SK-N-MC (cell line): ENCODE data around the gene SPTLC2.
"Not testable (repeated sequence)": the region's sequence is repeated elsewhere in the genome, so short reads cannot be mapped to it uniquely, and the experiment has no call there.

Source experiments
- DNase-seq: peaks from one replicate; pipeline ENCODE4 v3.0.0-alpha.2; 2011; ENCODE audit warnings: low read depth, low spot score
- H3K27ac ChIP-seq: fragments of 200-600 bp; sonication (generic); 2 replicates; pipeline ENCODE4 v1.5.1; 2016; ENCODE audit warnings: mixed run types
- H3K36me3 ChIP-seq: fragments of 200-600 bp; sonication (generic); 2 replicates; pipeline ENCODE4 v1.6.1; 2017; ENCODE audit warnings: antibody characterized with exemption, low read length, mixed read lengths; ENCODE audit not compliant: insufficient read depth
- H3K4me3 ChIP-seq: fragments of 200-600 bp; sonication (generic); 2 replicates; pipeline ENCODE4 v1.5.1; 2016
- H3K9ac ChIP-seq: fragments of 200-600 bp; sonication (generic); 2 replicates; pipeline ENCODE4 v1.8.0; 2017; ENCODE audit warnings: mixed run types, mixed read lengths; ENCODE audit not compliant: insufficient read length
- H3K9me3 ChIP-seq: fragments of 200-600 bp; sonication (generic); 2 replicates; pipeline ENCODE4 v1.6.1; 2017; ENCODE audit warnings: low read depth, mild to moderate bottlenecking, antibody characterized with exemption, low read length, moderate library complexity, mixed read lengths
- EZH2 ChIP-seq: fragments of 200-600 bp; sonication (generic); IDR thresholded peaks from one replicate; pipeline ENCODE4 v1.6.1; 2017; ENCODE audit warnings: antibody characterized with exemption
- FOXP2 ChIP-seq: optimal IDR thresholded peaks from 2 replicates; pipeline ENCODE3; 2011; ENCODE audit warnings: mild to moderate bottlenecking, moderate library complexity; ENCODE audit not compliant: insufficient read depth; ENCODE audit errors: extremely low read length, control extremely low read depth
- POLR2AphosphoS5 ChIP-seq: IDR thresholded peaks from 2 replicates; pipeline ENCODE4 v1.6.1; 2012; ENCODE audit warnings: mild to moderate bottlenecking, low read depth, low read length, borderline replicate concordance

The SPTLC2 gene

GRCh38 chr14:77616454-77617229 is at the start of gene SPTLC2:
TSS of gene SPTLC2 (minus strand) at chr14:77616637. CDS start at chr14:77616579, 58 bp downstream.
- Histone ChIP-seq H3K36me3 (no peaks in the 10 kb centered on the region), H3K27ac (no peak within 1 kb of the TSS), H3K9ac (peak within 1 kb of the TSS; percentile 78), H3K9me3 (no peaks in the 10 kb centered on the region), H3K4me3 (peak within 1 kb of the TSS; percentile 90)
- DNase-seq, result peak; percentile 94
- no peak for TF ChIP-seq FOXP2
- TF ChIP-seq POLR2AphosphoS5, result peak; percentile 72
- TF ChIP-seq EZH2, result no peak

GRCh38 chr14:77663293-77663692 is 46.9 kb upstream of the SPTLC2 start:
- no peak overlapping the region for H3K9ac ChIP-seq
- H3K9me3 ChIP-seq, result no peaks in the 10 kb centered on the region
- no peak overlapping the region for H3K27ac ChIP-seq
- no peak for TF ChIP-seq POLR2AphosphoS5
- TF ChIP-seq EZH2, result no peak
- TF ChIP-seq FOXP2, result no peak
- no peak overlapping the region for H3K4me3 ChIP-seq
- no peak for DNase-seq
- H3K36me3 ChIP-seq, result no peaks in the 10 kb centered on the region

- not testable (repeated sequence) for DNase-seq, H3K9me3 ChIP-seq, H3K9ac ChIP-seq, H3K36me3 ChIP-seq, H3K27ac ChIP-seq, H3K4me3 ChIP-seq
Measured at GRCh38 chr14:77661562-77661961, 45.1 kb upstream of the SPTLC2 start.

- Histone ChIP-seq H3K4me3 (no peak overlapping the region), H3K27ac (no peak overlapping the region), H3K36me3 (no peaks in the 10 kb centered on the region), H3K9me3 (no peaks in the 10 kb centered on the region), H3K9ac (no peak overlapping the region)
- TF ChIP-seq FOXP2, result no peak
- TF ChIP-seq POLR2AphosphoS5, result no peak
- no peak for TF ChIP-seq EZH2
- no peak for DNase-seq
Measured at GRCh38 chr14:77660754-77661153, 44.3 kb upstream of the SPTLC2 start.

GRCh38 chr14:77659831-77660230 is 43.4 kb upstream of the SPTLC2 start:
- DNase-seq, result no peak
- H3K9ac ChIP-seq, result no peak overlapping the region
- no peaks in the 10 kb centered on the region for H3K9me3 ChIP-seq
- H3K36me3 ChIP-seq, result no peaks in the 10 kb centered on the region
- H3K4me3 ChIP-seq, result no peak overlapping the region
- TF ChIP-seq POLR2AphosphoS5 (no peak), FOXP2 (no peak), EZH2 (no peak)
- no peak overlapping the region for H3K27ac ChIP-seq

- H3K4me3 ChIP-seq, result no peak overlapping the region
- no peak overlapping the region for H3K9ac ChIP-seq
- H3K36me3 ChIP-seq, result no peaks in the 10 kb centered on the region
- TF ChIP-seq POLR2AphosphoS5, result no peak
- no peak for TF ChIP-seq EZH2
- no peak for TF ChIP-seq FOXP2
- H3K27ac ChIP-seq, result no peak overlapping the region
- H3K9me3 ChIP-seq, result no peaks in the 10 kb centered on the region
- no peak for DNase-seq
Measured at GRCh38 chr14:77657280-77657679, 40.8 kb upstream of the SPTLC2 start.

- Histone ChIP-seq H3K36me3 (no peaks in the 10 kb centered on the region), H3K9me3 (no peaks in the 10 kb centered on the region), H3K4me3 (no peak overlapping the region), H3K9ac (no peak overlapping the region), H3K27ac (no peak overlapping the region)
- TF ChIP-seq POLR2AphosphoS5 (no peak), FOXP2 (no peak), EZH2 (no peak)
- no peak for DNase-seq
Measured at GRCh38 chr14:77654001-77654441, 37.6 kb upstream of the SPTLC2 start.

- H3K9me3 ChIP-seq, result no peaks in the 10 kb centered on the region
- no peaks in the 10 kb centered on the region for H3K36me3 ChIP-seq
- no peak overlapping the region for H3K4me3 ChIP-seq
- DNase-seq, result no peak
- H3K27ac ChIP-seq, result no peak overlapping the region
- TF ChIP-seq FOXP2, result no peak
- no peak for TF ChIP-seq EZH2
- no peak for TF ChIP-seq POLR2AphosphoS5
- no peak overlapping the region for H3K9ac ChIP-seq
Measured at GRCh38 chr14:77649326-77649725, 32.9 kb upstream of the SPTLC2 start.
